ENCODE results near the gene COBLL1.

COBLL1 gene

DNA sequence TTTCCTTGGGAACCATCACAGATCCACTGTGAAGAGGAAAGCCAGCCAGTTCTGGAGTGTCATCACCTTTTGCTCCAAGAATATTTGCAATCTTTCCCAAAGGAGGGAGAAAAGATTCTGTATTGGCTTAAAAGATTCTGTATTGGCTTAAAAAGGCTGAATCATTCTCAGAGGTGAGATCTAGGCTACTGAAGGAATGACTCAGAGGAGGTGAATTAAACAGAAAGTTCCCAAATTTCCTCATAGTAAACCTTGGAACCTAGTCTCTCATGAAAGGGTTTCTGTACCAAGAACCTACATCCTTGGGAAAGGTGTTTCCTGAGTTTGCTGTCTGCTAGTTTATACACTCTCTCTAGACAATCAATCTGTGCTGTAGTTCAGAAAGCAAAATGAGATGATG, 186.3 kb downstream of the COBLL1 start:
- FAIRE-seq (no peak), DNase-seq (ENCODE audit: insufficient read length, low spot score) (no peak)

DNA sequence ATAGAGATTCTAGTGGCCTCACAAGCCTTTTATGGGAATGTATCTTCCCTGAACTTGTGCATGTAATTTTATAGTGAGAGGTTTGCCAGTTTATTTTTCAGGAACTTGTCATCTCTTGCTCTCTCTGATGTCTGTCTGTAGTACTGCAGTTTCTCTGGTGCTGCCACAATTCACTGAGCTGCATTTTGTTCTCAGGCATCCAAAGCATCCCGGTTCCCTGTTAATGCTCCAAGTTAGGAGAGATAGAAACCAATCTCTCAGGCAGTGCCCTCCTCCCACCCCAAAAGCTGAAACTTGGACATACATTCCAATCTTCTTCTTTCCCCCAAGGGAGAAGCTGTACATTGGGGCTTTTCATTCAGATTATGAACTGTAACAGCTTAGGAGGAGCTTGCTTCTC, 190.3 kb downstream of the COBLL1 start:
- no peak for DNase-seq (ENCODE audit: insufficient read length, low spot score)
- no peak for FAIRE-seq

DNA sequence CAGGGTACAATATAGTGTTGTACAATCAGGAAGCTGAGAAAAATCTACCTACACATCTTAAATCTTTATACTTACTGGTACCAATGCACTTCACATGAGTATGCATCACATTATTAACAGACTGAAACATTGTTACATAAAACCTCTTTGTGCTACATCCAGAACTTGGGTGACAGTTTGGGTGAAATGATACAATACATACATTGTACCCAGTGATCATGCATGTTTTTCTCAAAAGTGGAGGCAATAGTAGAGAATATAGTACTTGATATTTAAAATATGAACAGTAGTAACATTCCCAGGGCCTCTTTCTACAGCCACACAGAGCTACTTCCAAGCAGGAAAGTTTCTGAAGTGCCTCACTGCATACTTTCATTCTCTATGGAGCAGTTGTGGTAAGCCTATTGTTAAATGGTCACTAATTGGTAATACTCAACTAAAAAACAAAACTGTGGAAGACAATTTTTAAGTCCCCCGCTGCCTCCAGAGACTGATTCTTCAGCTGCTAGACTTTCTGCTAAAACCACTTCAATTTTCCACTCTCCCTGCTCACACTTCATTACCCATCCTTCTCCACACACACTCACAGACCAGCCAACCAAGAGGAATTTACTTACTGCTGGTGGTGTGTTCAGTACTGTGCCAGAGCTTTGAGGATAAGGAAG, 197.5 kb downstream of the COBLL1 start:
- FAIRE-seq (no peak), DNase-seq (ENCODE audit: insufficient read length, low spot score) (no peak)

DNA sequence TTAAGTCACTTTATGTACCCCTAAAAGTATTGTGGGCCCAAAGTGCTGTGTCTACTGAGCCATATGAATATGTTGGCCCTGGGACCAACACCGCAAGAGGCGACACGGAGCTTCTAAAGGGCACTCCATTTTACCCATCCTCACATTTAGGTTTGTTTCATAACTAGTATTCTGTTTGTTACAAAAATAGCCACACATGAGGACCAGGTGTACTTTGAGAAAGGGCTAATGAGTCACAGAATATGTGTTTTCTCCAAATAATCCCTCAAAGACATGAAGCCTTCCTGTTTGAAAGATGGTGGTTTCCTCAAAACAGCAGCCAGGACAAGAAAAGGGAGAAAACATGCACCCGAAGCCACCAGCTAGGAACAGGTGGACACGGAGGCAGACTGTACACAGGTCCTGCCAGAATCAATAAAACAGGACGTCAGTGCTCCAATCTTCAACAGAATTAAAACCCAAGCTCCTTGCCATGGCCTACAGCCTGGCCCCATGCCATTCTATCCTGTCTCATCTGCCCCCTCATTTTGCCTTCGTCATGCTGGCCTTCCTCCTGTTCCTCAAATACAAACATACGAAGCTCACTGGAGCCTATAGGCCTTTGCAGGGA, 198.6 kb downstream of the COBLL1 start:
- FAIRE-seq: no peak
- DNase-seq (ENCODE audit: insufficient read length, low spot score): no peak

DNA sequence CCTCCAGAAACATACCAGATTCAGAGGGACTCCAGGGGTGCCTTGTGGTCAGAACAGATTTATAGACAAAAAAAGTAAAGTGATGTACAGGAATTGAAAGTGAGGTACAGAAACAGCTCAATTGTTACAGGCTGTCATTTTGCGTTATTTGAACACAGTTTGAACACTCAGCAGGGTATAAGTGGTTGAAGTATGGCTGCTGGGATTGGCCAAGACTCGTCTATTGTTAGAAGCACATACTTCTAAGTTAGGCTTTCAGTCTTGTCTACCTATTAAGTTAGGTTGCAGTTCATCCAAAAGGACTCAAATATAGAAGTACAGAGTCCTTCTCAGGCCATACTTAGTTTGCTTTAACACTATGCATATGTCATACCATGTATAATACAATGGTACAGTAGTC, 199.4 kb downstream of the COBLL1 start:
- DNase-seq (ENCODE audit: insufficient read length, low spot score) (no peak), FAIRE-seq (no peak)
